K562 (cell line): ENCODE results near the gene SHANK1. TPM values are rescaled to one million over a fixed set of nuclear protein-coding genes. Genes with fewer than 3 reads are reported as not detected.

ENCODE experiments used
- ATAC-seq: fragments of 200-7000 bp; cut with Tn5 transposase; 3 replicates; pipeline ENCODE4 v1.9.1; 2020; ENCODE audit warnings: moderate library complexity
- BruUV-seq: library from RNA; stranded (reverse); fragments of 400-500 nt; replicated peaks from 2 replicates; lab custom pipeline; 2021; lab: Mats Ljungman, UMichigan
- CTCF ChIA-PET: fragments of 300-600 bp; formaldehyde crosslinking; extraction: SDS; loops from one replicate; lab custom pipeline; 2021; ENCODE audit warnings: low intra/inter-chr PET ratio; lab: Yijun Ruan, JAX
- POLR2A ChIA-PET: fragments of 300-600, 350-650 bp; sonication (Branson Sonifier 250); formaldehyde crosslinking; extraction: SDS; loops from one replicate; lab custom pipeline; 2021; ENCODE audit warnings: antibody characterized with exemption, inconsistent platforms; lab: Yijun Ruan, JAX
- DNase-seq, 4 experiments: peaks; one replicate each; pipeline versions ENCODE4 v3.0.0 to v3.0.0-alpha.2; 2011 to 2018; ENCODE audit warnings: low spot score in 3 of 4, mixed read lengths in 3 of 4; ENCODE audit errors: extremely low read depth in 1 of 4
- FAIRE-seq: peaks from 2 replicates; lab custom pipeline; 2011; peaks lifted over from hg19 to GRCh38; lab: Jason Lieb, UNC
- H2AFZ ChIP-seq: 2 replicates; pipeline ENCODE4 v1.6.0; 2011; ENCODE audit warnings: low read depth, low read length, control low read depth, inconsistent platforms
- H3K27ac ChIP-seq: fragments of 200-600 bp; 3 replicates; pipeline ENCODE4 v1.8.0; 2011; ENCODE audit warnings: low read depth, mild to moderate bottlenecking, control low read depth, inconsistent platforms, low read length, moderate library complexity, mixed read lengths; ENCODE audit errors: extremely low read depth
- H3K27me3 ChIP-seq, 2 experiments: fragments of 300-600 bp in 1 of 2; 2 replicates in 1 of 2; 3 replicates in 1 of 2; pipeline versions ENCODE4 v1.6.0 to v1.8.0; 2011; ENCODE audit warnings: inconsistent platforms in 2 of 2, low read length in 2 of 2, mild to moderate bottlenecking in 1 of 2, mixed read lengths in 1 of 2, moderate library complexity in 1 of 2; ENCODE audit not compliant: control insufficient read depth in 2 of 2, insufficient read depth in 2 of 2
- H3K36me3 ChIP-seq: fragments of 300-600 bp; 3 replicates; pipeline ENCODE4 v1.8.0; 2011; ENCODE audit warnings: mild to moderate bottlenecking, low read length, inconsistent platforms; ENCODE audit not compliant: control insufficient read depth, insufficient read depth
- H3K4me1 ChIP-seq, 2 experiments: fragments of 200-600 bp in 1 of 2; replicated peaks in 1 of 2; 2 replicates in 1 of 2; 3 replicates in 1 of 2; pipeline versions ENCODE4 v1.5.1 to v1.8.0; 2011; ENCODE audit warnings: inconsistent platforms in 2 of 2, low read length in 2 of 2, mild to moderate bottlenecking in 1 of 2, mixed read lengths in 1 of 2, moderate library complexity in 1 of 2; ENCODE audit not compliant: control insufficient read depth in 2 of 2, insufficient read depth in 2 of 2
- H3K4me2 ChIP-seq: 2 replicates; pipeline ENCODE4 v1.6.1; 2011; ENCODE audit warnings: low read length, control low read depth, inconsistent platforms, mixed read lengths; ENCODE audit not compliant: insufficient read depth
- H3K4me3 ChIP-seq: fragments of 200-600 bp; sonication (generic), shearing (Covaris generic); 2 replicates; pipeline ENCODE4 v1.5.1; 2016; ENCODE audit warnings: control low read depth, inconsistent platforms
- H3K79me2 ChIP-seq: fragments of 200-600 bp; 3 replicates; pipeline ENCODE4 v1.8.0; 2011; ENCODE audit warnings: low read length, inconsistent platforms; ENCODE audit not compliant: control insufficient read depth, insufficient read depth
- H3K9ac ChIP-seq, 2 experiments: 2 replicates each; pipeline versions ENCODE4 v1.6.0 to v1.6.1; 2011; ENCODE audit warnings: low read depth in 2 of 2, low read length in 2 of 2, control low read depth in 1 of 2, inconsistent platforms in 1 of 2, mild to moderate bottlenecking in 1 of 2, mixed read lengths in 1 of 2; ENCODE audit not compliant: insufficient read depth in 1 of 2
- H3K9me1 ChIP-seq: one replicate; pipeline ENCODE4 v1.6.0; 2011; ENCODE audit warnings: inconsistent platforms, mild to moderate bottlenecking, low read length, moderate library complexity; ENCODE audit not compliant: control insufficient read depth, insufficient read depth
- H3K9me3 ChIP-seq: replicated peaks from 2 replicates; pipeline ENCODE4 v1.5.1; 2011; ENCODE audit warnings: low read depth, low read length, inconsistent platforms; ENCODE audit not compliant: control insufficient read depth, insufficient read depth
- H4K20me1 ChIP-seq: replicated peaks from 2 replicates; pipeline ENCODE4 v1.6.1; 2011; ENCODE audit warnings: low read length, inconsistent platforms, mixed read lengths; ENCODE audit not compliant: control insufficient read depth, insufficient read depth
- ADNP ChIP-seq: fragments of 200-800 bp; sonication (Bioruptor generic); IDR thresholded peaks from 2 replicates; pipeline ENCODE4 v1.6.1; 2016; ENCODE audit warnings: missing genetic modification characterization, missing compliant biosample characterization
- CHD7 ChIP-seq: fragments of 200-600 bp; sonication (generic); IDR thresholded peaks from one replicate; pipeline ENCODE4 v1.6.1; 2012; ENCODE audit warnings: mild to moderate bottlenecking, low read depth, low read length, inconsistent platforms
- ETV6 ChIP-seq, 3 experiments: fragments of 150-350 bp in 1 of 3; sonication (generic) in 1 of 3; formaldehyde crosslinking in 1 of 3; IDR thresholded peaks; 2 replicates each; pipeline versions ENCODE4 v1.6.1 to v1.8.0; 2014 to 2022; ENCODE audit warnings: borderline replicate concordance in 2 of 3, low read depth in 2 of 3, antibody characterized with exemption in 1 of 3, low read length in 1 of 3, mild to moderate bottlenecking in 1 of 3, missing genetic modification reagents in 1 of 3
- JUND ChIP-seq, 2 experiments: IDR thresholded peaks; 2 replicates in 1 of 2; 3 replicates in 1 of 2; pipeline ENCODE4 v1.6.1; 2011; ENCODE audit warnings: borderline replicate concordance in 2 of 2, low read depth in 2 of 2, low read length in 2 of 2, improper control_type of control experiment in 1 of 2, missing biosample characterization in 1 of 2, missing genetic modification characterization in 1 of 2, missing genetic modification reagents in 1 of 2
- MEF2D ChIP-seq: conservative IDR thresholded peaks from 2 replicates; pipeline ENCODE4 v1.6.1; 2016; ENCODE audit warnings: low read depth, missing genetic modification characterization, missing compliant biosample characterization
- ZKSCAN1 ChIP-seq: fragments of 150-350 bp; IDR thresholded peaks from 2 replicates; pipeline ENCODE4 v1.6.1; 2016; ENCODE audit warnings: low read depth, low read length
- WGBS: fragments of 100-300 bp; shearing (Covaris generic); methylation state at CpG from one replicate; pipeline ENCODE4 v1.1.6; 2016; ENCODE audit warnings: low coverage, mixed read lengths; ENCODE audit not compliant: insufficient coverage; ENCODE audit errors: missing lambda C conversion rate; 5-methylcytosine and 5-hydroxymethylcytosine counted together
- in situ Hi-C: fragments of 300-500 bp; cut with MboI; formaldehyde crosslinking; loops from 4 replicates; pipeline ENCODE4 v1.15.0; 2018; ENCODE audit warnings: inconsistent platforms, mixed read lengths
- intact Hi-C: fragments of 100-400 bp; cut with micrococcal nuclease; formaldehyde crosslinking; loops from 2 replicates; pipeline ENCODE4 v1.14.2; 2022
- polyA plus RNA-seq, 8 experiments: library from polyadenylated mRNA; depleted of rRNA in 4 of 8; stranded (reverse) in 5 of 8; unstranded in 3 of 8; fragments of >200 nt; fragmentation: Nextera tagmentation in 2 of 8; fragmentation: Illumina TruSeq in 1 of 8; extraction: Ambion mirVana in 2 of 8; extraction: Trizol in 1 of 8; gene quantifications; 2 replicates each; pipeline versions ENCODE4 v1.2.1 to v1.2.3, GENCODE V29; 2011 to 2014; ENCODE audit warnings: inconsistent platforms in 1 of 8, missing spikeins in 1 of 8
- total RNA-seq, 7 experiments: library from RNA; depleted of rRNA in 6 of 7; stranded (reverse); fragments of >200 nt in 6 of 7; fragmentation: Illumina TruSeq in 2 of 7; extraction: Trizol in 2 of 7; gene quantifications; 2 replicates each; pipeline versions ENCODE4 v1.2.1 to v1.2.3, GENCODE V29; 2011 to 2021; ENCODE audit warnings: low replicate concordance in 1 of 7

SHANK1 gene
- total and polyA plus RNA-seq, 9 of the 15 experiments (the other 6 are each of a cell fraction or from before 2014, with no cell fraction given), result 0.33 to 1.3 (median 0.55) TPM; not detected in 2

GRCh38 chr19:50640368-50640767, 79.2 kb downstream of the SHANK1 start (continued):
- no peak for TF ChIP-seq MEF2D (tag)
- TF ChIP-seq ADNP, result peak; percentile 94

GRCh38 chr19:50639121-50640112, 80.2 kb downstream of the SHANK1 start, which contains the start of gene SYT3:
Gene SYT3, minus strand, starts transcription at chr19:50639881. Its CDS starts 2,470 bp downstream, at chr19:50637411.
- peak; percentile 97 for ATAC-seq
- H3K4me3 ChIP-seq, result peak within 1 kb of the TSS; percentile 65
- peak within 1 kb of the TSS; percentile 96 for H2AFZ ChIP-seq
- TF ChIP-seq CHD7 (no peak), ETV6 (IDR thresholded peaks at IDR 0.05; ENCODE audit: borderline replicate concordance in 1 of 2, low read depth in 2 of 2, low read length in 1 of 2) (no peak), ETV6 (CRISPR knock-in tag; IDR thresholded peaks at IDR 0.05; ENCODE audit: borderline replicate concordance) (no peak), ZKSCAN1 (no peak), JUND (IDR thresholded peaks at IDR 0.05; ENCODE audit: borderline replicate concordance, low read depth, low read length) (no peak), JUND (tag; IDR thresholded peaks at IDR 0.05; ENCODE audit: borderline replicate concordance, low read depth, low read length) (no peak)

More at GRCh38 chr19:50639121-50640112, 80.2 kb downstream of the SHANK1 start, which contains the start of gene SYT3:
- Histone ChIP-seq H3K9me3 (no peaks in the 10 kb centered on the region), H3K36me3 (no peaks in the 10 kb centered on the region), H3K27ac (peak within 1 kb of the TSS; percentile 24; the same call in 1 of the 3 replicates), H3K9me1 (no peaks in the 10 kb centered on the region), H3K9ac (peak within 1 kb of the TSS; percentile 60 to 92), H3K4me2 (peak within 1 kb of the TSS; percentile 83), H3K27me3 (peaks cover 11 to 29% of the 10 kb centered on the region in 2 experiments; a peak in 4 of 5 replicates), H3K4me1 (peaks cover 2 to 19% of the 10 kb centered on the region in 2 experiments; a peak in 3 of 5 replicates), H4K20me1 (no peaks in the 10 kb centered on the region; the same call in 1 of the 2 replicates), H3K79me2 (no peaks in the 10 kb centered on the region)
- DNase-seq (peak; percentile 79 to 95 (median 92)), FAIRE-seq (peak; percentile 84)
- intact Hi-C loops (no loop called here), in situ Hi-C loops (no loop called here)
- WGBS, result 6% methylated on average over 47 of the region's 76 CpGs
- ChIA-PET POLR2A (no interaction called here), CTCF (no interaction called here)
- BruUV-seq, result no TSS peak
